GM21447 (cell line): Measurements from ENCODE around the gene CCDC177.

ENCODE experiments used
- ATAC-seq: cut with Tn5 transposase; IDR thresholded peaks from one replicate; pipeline ENCODE4 v1.9.1; 2021; ENCODE audit not compliant: unreplicated experiment

CCDC177 gene

GRCh38 chr14:69574263-69574953 lies at the start of gene CCDC177:
CCDC177 (minus strand) TSS chr14:69574871; CDS start chr14:69573622, 1,249 bp downstream.
- ATAC-seq: no peak

GRCh38 chr14:69624136-69624535 lies 49.5 kb upstream of the CCDC177 start:
- no peak for ATAC-seq

- no peak for ATAC-seq
Observed at GRCh38 chr14:69620981-69621380, 46.3 kb upstream of the CCDC177 start.

GRCh38 chr14:69620211-69620611 lies 45.5 kb upstream of the CCDC177 start:
- no peak for ATAC-seq

GRCh38 chr14:69619012-69619411 lies 44.3 kb upstream of the CCDC177 start:
- no peak for ATAC-seq

- no peak for ATAC-seq
Observed at GRCh38 chr14:69617796-69618195, 43.1 kb upstream of the CCDC177 start.

- ATAC-seq: no peak
Observed at GRCh38 chr14:69616408-69616773, 41.7 kb upstream of the CCDC177 start.

GRCh38 chr14:69615496-69616407 lies 41.1 kb upstream of the CCDC177 start:
- ATAC-seq: peak; percentile 54

- ATAC-seq: peak; percentile 5
Observed at GRCh38 chr14:69615121-69615495, 40.4 kb upstream of the CCDC177 start.

- ATAC-seq: peak; percentile 22
Observed at GRCh38 chr14:69614592-69614991, 39.9 kb upstream of the CCDC177 start.

GRCh38 chr14:69613312-69614073 lies 38.8 kb upstream of the CCDC177 start:
- no peak for ATAC-seq

GRCh38 chr14:69612783-69613130 lies 38.1 kb upstream of the CCDC177 start:
- ATAC-seq: no peak

- peak; percentile 6 for ATAC-seq
Observed at GRCh38 chr14:69612014-69612782, 37.5 kb upstream of the CCDC177 start.

GRCh38 chr14:69611172-69612013 lies 36.7 kb upstream of the CCDC177 start, which contains the start of gene SUSD6:
SUSD6 (plus strand) TSS chr14:69611596; CDS start chr14:69658593, 46,997 bp downstream.
- peak; percentile 35 for ATAC-seq

GRCh38 chr14:69610874-69611171 lies 36.2 kb upstream of the CCDC177 start:
- ATAC-seq: no peak

- ATAC-seq: no peak
Observed at GRCh38 chr14:69610020-69610873, 35.6 kb upstream of the CCDC177 start.

GRCh38 chr14:69606258-69607184 lies 31.9 kb upstream of the CCDC177 start:
- no peak for ATAC-seq

- no peak for ATAC-seq
Observed at GRCh38 chr14:69605738-69606137, 31.1 kb upstream of the CCDC177 start.
